ENCODE measurements around the gene SOS1.
"Not testable (repeated sequence)": the region's sequence is repeated elsewhere in the genome, so short reads cannot be mapped to it uniquely, and the experiment has no call there.

The SOS1 gene

DNA sequence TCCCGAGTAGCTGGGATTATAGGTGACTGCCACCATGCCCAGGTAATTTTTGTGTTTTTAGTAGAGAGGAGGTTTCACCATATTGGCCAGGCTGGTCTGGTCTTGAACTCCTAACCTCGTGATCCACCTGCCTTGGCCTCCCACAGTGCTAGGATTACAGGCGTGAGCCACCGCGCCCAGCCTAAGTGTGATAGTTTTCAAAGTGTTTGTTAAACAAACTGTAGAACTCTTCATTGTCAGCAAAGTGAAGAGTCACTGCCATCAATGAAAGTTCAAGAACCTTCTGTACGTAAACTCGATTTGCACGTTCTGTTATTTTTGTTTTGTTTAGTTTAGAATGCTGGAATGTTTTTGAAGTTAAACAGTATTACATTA, 18.0 kb upstream of the SOS1 start:
- no peak for DNase-seq (ENCODE audit: low read depth)

DNA sequence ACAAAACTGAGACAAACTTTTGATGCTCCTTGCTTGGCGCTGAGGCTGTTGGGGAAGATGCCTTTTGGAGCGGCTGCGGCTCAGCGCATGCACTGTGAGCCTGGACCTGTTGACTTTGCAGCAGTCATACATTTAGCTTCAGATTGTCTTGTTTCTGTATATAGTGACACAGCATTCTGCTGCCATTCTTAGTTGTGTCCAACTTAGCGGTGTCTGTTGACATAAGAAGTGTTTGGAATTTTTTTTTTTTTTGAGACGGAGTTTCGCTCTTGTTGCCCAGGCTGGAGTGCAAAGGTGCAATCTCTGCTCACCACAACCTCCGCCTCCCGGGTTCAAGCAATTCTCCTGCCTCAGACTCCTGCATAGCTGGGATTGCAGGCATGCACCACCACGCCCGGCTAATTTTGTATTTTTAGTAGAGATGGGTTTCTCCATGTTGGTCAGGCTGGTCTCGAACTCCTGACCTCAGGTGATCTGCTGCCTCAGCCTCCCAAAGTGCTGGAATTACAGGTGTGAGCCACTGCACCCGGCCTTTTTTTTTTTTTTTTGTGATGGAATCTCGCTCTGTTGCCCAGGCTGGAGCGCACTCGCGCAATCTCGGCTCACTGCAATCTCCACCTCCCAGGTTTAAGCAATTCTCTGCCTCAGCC, 17.5 kb upstream of the SOS1 start:
- not testable (repeated sequence) for DNase-seq (ENCODE audit: low read depth)

DNA sequence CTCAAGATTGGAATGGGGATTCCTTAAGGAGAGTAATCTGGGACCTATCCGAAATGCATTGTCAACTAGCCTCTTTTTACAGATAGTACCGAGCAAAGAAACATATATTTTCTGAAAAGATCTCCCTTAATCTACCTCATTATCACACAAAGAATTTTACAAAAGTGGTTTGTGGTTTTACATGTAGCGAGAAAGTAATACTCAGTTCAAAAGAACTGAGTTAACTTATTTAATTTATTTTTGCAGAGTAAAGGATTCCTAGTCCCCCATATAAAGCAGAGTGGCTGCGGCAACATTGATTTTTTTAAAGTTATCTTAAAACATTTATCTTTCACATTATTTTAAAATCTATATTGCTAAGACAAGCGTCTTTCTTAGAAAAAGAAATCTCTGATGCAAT, 15.9 kb upstream of the SOS1 start:
- no peak for DNase-seq (ENCODE audit: low read depth)

DNA sequence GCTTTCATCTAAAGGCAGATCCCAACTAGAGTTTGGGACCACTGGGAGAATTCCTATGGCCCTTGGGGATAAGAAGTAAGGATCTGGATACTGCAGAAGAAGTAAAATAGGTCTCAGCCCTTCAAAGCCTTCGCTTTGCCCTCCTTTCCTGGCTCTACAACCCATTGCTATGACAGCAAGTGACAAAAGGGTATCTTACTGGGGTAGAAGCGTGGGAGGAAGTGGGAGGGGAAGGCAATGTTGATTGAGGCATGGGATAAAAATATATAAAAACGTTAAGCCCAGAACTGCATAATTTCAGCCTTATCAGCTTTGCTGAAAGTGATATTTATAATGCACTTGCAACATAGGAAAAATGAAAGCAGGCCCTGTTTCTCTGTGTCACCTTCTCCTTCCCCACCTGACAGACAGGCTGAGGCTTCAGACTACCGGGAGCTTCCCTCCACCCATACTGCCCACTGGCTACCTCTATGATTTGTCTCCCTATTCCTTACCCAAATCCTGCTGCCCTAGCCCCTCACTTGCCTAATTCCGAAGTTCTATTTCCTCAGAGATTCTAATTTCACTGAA, 14.9 kb upstream of the SOS1 start:
- DNase-seq (ENCODE audit: low read depth), result no peak

DNA sequence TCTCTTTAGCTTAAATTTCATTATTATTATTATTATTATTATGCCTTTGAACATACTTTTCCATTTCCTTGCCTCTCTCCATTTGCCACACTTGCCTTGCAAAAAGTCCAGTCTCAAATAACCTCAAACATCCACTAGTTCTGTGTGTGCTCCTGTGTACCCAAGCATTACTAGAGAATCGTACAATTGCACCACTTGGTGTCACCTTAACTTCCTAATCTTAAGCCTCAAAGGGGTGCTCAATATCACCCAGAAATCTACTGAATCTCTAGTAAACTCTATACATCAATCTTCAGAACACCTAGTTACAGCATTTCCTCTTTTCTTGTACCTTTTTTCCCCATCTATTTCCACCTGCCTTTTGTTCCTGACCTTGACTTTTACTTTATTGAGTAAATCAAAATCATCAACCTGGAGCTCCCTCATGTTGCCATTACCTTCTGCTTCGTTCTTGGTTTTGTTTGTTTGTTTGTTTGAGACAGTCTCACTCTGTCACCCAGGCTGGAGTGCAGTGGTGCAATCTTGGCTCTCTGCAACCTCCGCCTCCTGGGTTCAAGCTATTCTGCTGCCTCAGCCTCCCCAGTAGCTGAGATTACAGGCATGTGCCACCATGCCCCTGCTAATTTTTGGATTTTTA, 12.5 kb upstream of the SOS1 start:
- no peak for DNase-seq (ENCODE audit: low read depth)

DNA sequence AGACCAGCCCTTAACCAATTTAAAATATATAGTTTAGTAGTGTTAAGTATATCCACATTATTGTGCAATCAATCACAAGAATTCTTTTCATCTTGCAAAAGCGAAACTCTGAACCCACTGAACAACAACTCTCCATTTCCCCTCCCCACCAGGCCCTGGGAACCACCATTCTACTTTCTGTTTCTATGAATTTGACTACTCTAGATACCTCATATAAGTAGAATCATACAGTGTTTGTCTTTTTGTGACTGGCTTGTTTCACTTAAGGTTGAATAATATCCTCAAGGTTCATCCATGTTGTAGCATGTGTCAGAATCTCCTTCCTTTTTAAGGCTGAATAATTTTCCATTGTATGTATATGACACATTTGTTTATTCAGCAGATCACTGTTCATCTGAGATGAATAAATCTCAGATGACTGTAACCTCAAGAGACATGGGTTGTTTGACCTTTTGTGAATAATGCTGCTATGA, 8.1 kb upstream of the SOS1 start:
- DNase-seq (ENCODE audit: low read depth), result no peak

DNA sequence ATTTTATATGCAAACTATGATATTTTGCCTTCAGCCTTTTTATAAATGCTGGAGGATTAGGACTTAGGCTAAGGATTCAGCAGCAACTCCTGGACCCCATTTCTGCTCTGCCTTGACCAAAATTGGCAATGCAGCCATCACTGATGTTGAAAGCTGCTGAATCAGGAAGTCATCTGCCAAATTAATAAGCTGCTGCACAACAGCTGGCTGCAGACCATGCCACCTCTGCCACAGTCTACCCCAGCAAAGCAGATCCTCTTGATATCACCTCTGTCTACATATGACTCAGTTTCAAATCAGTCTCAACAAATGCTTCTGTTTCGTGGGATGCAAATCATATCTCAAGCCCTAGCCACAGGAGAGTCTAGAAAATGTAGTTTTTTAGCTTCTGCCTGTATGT, 7.1 kb upstream of the SOS1 start:
- no peak for DNase-seq (ENCODE audit: low read depth)

DNA sequence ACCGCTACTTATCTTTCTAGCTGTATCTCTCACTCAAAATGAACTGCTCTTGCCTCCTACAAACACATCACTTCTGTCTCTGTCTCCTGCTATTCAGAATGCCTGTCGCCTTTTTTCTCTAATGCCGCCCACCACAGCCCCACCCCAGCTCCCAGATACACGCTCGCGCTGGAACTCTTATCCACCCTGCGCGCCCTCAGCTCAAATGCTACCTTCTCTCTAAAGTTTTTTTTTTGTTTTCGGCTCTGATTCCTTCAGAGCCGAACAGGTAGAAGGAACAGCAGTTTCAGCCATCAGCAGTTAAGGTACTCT, 3.9 kb upstream of the SOS1 start:
- no peak for DNase-seq (ENCODE audit: low read depth)

DNA sequence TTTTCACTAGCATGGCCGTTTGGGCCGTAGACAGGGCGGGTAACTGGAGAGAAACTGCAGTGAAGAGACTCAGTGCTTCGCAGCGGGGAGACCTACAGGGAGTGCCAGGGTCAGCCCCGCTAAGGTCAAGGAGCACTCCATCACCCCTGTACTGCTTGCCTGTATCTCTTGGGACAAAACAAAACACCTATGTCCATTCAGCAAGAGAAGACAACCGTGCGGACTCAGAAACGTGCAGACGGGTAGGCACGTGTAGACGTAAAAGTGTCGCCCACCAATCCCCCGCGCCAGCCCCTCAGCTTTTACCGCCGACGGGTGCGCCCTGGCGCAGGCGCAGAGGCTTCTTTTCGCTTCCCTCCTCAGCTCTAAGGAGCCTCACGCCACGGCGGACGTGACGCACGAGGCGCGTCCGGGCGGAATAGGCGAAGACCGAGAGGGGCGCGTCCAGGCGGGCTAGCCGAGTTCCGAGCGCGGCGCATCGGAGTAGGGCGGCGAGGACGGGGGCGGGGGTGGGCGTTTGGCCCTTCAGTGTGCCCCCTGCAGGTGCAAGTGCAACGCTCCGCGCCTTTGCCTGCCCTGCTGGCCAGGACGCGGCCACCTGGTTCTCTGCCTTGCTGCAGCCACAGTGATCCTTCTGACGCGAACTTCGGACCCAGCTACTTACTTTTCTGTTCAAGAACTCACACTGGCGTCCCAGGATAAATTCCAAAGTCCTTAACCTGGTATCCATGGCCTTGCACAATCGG, 3.3 kb upstream of the SOS1 start:
- DNase-seq (ENCODE audit: low read depth), result peak; percentile 58

DNA sequence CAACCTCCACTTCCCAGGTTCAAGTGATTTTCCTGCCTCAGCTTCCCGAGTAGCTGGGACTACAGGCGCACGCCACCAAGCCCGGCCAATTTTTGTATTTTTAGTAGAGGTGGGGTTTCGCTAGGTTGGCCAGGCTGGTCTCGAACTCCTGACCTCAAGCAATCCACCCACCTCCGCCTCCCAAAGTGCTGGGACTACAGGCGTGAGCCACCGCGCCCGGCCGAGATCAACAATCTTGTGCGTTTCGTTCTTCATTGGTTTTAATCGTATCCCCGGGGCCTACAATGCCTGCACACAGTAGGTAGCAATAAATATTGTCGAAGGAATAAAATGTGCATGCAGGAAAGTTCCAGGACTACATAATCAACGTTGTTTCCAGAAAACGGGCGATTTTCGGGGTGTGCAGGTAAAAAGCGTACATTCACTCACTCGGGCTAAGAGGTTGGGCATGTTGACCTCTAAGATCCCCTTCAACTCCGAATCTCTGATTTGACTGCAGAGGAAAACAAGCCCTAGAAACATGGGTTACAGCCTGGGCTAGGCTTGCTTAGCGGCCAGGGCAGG, 2.7 kb upstream of the SOS1 start:
- DNase-seq (ENCODE audit: low read depth), result no peak

DNA sequence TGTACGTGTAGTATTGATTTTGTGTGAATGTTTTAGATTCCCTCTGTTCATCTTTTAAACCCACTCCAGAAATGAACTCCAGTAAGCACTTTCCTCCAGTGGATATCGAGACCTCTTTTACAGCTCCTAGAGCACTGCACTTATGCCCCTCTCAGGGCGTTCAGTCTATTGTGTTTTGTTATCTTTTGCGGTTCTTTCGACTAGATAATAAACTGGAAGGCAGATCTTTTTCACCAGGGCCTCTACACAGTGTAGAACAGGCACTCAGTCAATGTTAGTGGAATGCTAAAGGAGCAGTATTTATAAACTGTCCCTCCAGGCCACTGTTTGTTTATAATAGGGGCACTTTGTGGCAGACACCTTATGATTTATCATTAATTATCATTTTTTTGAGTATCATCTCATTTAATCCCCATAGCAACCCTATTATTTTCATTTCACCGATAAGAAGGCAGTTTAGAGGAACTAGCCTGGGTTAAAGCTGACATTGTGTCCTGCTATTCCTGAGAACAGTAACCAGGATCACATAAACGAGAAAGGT, 742 bp upstream of the SOS1 start:
- no peak for DNase-seq (ENCODE audit: low read depth)

DNA sequence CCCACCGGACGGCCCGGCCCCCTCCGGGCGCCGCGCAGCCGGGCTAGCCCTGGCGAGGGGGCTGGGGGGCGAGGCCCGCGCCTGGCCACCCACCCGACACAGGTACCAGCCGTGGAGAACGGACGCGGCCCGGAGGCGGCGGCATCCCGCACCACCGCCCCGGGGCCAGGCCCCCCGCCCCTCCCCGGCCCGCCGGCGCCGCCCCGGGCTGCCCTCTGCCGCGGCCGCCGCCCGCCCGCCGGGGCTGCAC, 405 bp downstream of the SOS1 start:
- DNase-seq (ENCODE audit: low read depth), result no peak

DNA sequence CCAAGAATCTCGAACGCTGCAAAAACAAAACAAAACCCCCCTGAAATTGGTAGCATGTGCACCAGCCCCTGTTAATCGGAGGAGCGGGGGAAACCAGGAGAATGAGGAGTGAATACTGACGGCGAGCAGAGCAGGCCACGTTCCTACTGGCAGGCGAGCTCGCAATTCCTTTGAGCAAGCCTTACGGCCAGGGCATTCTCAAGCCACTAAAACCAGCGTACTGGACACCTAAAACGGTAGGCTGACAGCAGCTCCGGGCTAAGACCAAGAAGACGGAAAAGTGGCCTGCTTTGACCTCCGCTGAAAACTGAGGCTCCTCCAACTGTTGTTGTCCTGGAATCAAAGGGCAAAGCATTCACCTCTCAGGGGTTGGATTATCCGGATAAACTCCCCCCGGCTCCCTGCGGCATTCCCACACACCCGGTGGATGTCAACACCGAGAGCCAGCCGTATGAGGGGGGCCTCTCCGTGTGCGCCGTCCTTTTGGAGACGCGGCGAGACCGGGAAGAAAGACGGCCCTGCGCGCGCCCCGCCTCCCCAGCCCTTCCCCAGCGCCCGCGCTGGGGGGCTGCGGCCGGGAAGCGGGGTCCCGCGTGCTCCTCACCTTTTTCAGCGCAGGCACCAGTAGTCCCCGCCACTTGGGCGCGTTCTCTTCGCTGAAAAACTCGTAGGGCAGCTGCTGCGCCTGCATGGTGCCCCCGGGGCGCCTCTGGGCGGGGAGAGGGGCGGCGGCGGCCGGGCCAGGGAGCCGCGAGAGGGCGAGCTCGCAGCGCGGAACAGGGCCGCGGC, 925 bp downstream of the SOS1 start:
- no peak for DNase-seq (ENCODE audit: low read depth)

DNA sequence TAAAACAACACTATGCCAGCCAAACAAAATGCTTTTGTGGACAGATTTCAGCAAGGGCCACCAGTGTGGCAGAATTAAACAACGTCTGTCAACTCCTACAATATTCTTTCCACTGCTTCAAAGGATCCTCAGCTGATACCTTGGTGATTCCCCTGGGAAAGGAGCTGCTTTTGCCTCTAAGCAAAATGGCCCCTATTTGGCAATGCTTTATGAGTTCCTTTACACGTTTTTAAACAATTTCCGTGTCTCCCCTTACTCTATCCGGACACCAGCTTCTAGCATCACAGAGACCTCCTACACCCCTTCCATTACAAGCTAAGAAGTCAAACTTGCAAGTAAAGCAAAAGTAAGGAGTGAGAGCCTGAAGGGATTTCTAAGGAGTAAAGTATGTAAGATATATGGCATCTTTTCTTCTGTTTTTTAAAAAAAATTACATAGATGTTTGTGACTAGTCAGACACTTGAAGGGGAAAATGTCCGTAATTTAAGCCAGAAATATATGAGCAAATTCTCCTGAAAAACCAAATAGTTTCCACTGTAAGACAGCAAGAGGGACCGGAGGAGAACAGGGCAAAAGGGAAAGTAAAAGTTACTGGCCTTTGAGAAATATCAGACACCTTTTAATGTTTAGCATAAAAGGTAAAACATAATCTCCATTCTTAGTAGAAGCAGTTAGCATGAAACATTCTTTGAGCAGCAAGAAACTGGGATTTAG, 1.9 kb downstream of the SOS1 start:
- no peak for DNase-seq (ENCODE audit: low read depth)

DNA sequence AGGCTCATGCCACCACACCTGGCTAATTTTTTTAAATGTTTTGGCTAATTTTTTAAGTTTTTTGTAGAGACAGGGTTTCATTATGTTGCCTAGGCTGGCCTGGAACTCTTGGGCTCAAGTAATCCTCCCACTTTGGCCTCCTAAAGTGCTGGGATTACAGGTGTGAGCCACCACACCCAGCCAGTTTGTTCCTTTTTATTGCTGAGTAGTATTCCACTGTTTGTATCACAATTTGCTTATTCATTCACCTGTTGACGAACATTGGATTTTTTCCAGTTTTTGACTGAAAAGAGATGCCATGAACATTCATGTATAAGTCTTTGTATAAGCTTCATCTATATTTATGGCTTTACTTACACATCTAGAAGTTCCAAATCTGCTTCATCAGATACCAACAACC, 5.3 kb downstream of the SOS1 start:
- DNase-seq (ENCODE audit: low read depth), result no peak

DNA sequence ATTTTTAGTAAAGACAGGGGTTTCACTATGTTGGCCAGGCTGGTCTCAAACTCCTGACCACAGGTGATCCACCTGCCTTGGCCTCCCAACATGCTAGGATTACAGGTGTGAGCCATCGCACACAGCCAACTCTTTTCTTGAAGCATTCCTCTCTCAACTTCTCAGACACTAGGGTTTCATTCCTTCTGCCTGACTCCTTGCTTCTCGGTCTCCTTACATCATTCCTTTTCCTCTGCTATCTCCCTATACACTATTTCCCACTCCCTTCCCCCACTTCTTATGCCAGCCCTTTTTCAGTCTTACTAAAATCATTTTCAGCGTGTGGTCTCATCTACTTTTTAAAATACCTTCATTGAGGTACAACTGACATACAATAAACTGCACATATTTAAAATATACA, 6.1 kb downstream of the SOS1 start:
- no peak for DNase-seq (ENCODE audit: low read depth)

DNA sequence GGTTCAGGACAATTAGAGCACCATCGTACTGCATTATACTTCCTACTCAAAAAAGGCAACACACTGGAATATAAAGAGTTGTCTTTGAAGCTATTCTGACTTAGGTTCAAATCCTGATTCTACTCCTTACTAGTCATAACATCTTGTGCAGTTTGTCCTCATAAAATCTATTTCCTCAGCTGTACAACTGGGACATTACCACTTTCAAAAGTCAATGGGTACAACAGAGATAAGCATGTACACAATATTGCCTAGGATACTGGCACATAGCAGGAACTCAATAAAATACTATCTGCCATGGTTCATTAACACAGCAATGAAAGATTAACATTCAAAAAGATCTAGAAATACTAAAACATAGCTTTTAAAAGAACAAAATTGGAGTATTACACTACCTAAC, 11.3 kb downstream of the SOS1 start:
- no peak for DNase-seq (ENCODE audit: low read depth)

DNA sequence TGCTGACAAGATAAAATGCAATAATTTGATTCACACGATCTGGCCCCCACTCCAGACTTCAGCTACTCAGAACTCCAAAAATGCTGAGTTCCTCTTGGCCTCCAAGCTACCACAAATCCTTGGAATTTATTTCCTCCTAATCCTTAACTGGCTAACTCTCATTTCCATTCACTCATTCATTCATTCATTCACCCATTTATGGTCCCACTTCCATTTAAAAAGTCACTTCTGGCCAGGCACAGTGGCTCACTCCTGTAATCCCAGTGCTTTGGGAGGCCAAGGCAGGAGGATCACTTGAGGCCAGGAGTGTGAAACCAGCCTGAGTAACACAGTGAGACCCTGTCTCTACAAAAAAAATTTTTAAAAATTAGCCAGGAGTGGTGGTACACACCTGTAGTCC, 12.5 kb downstream of the SOS1 start:
- no peak for DNase-seq (ENCODE audit: low read depth)

DNA sequence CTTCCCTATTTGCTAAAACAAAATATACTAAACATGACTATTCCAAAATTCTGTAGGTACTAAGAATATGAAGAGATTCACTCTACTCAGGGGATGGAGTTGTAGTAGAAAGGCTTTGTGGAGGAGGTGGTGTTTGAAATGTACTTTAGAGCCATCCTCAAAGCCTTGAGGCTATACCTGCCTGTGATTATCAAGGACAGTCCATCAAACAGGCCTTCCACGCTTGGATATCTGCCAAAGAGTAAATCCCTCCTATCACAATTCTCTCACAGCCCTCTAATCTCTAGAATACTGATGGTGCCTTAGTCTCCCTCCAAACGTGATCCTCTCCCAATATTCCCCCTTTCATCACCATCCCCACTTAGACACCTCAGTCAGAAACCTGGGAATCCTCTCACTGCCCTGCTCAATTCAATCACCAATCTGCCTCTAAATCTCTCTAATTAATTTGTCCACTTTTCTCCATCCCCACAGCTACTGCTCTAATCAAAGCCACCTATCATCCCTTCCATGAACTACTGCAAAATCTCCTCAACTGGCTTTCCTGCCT, 13.1 kb downstream of the SOS1 start:
- no peak for DNase-seq (ENCODE audit: low read depth)

DNA sequence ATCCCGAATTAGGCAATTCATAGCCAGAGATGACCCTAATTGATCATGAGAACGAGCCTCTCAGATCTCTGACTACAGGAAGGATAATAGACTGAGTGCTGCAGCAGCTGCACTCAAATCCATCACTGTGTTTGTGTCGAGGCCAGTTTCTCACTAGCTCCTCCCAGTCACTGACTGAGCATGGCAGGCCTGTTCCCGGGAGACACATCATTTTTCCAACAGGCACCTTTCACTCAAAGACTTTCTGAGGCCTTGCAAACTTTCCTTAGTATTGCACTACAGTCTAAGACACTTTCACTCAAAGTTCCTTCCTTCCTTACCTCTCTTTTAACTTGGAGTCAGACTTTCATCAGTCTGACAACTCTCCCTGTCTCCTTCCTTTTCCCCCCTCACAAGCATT, 13.7 kb downstream of the SOS1 start:
- no peak for DNase-seq (ENCODE audit: low read depth)
